Neuron (in vitro differentiated cells): ENCODE results near the gene STRIP1.

Experiments used
- H2AFZ ChIP-seq: one replicate; pipeline ENCODE4 v1.6.1; 2013; ENCODE audit warnings: low read depth, mild to moderate bottlenecking, inconsistent platforms, low read length, moderate library complexity
- H3K27me3 ChIP-seq: one replicate; pipeline ENCODE4 v1.6.1; 2013; ENCODE audit warnings: low read length; ENCODE audit not compliant: insufficient read depth
- H3K36me3 ChIP-seq: one replicate; pipeline ENCODE4 v1.6.1; 2013; ENCODE audit warnings: low read length; ENCODE audit not compliant: insufficient read depth
- H3K4me1 ChIP-seq: one replicate; pipeline ENCODE4 v1.6.1; 2013; ENCODE audit warnings: low read length; ENCODE audit not compliant: insufficient read depth
- H3K4me3 ChIP-seq: 2 replicates; pipeline ENCODE4 v1.5.1; 2013; ENCODE audit warnings: mild to moderate bottlenecking, low read length, moderate library complexity
- H3K9me3 ChIP-seq: one replicate; pipeline ENCODE4 v1.6.1; 2013; ENCODE audit warnings: low read length

STRIP1 gene

GRCh38 chr1:110089561-110090275 lies 55.3 kb downstream of the STRIP1 start:
- H2AFZ ChIP-seq = no peak overlapping the region
- no peak overlapping the region for H3K4me3 ChIP-seq
- H3K36me3 ChIP-seq = no peaks in the 10 kb centered on the region
- peaks cover 62% of the 10 kb centered on the region for H3K27me3 ChIP-seq
- H3K4me1 ChIP-seq = peaks cover 5% of the 10 kb centered on the region
- no peaks in the 10 kb centered on the region for H3K9me3 ChIP-seq

GRCh38 chr1:110091381-110091780 lies 57.0 kb downstream of the STRIP1 start:
- Histone ChIP-seq H3K4me1 (peaks cover 4% of the 10 kb centered on the region), H3K4me3 (no peak overlapping the region), H3K9me3 (no peaks in the 10 kb centered on the region), H2AFZ (no peak overlapping the region), H3K27me3 (peaks cover 50% of the 10 kb centered on the region), H3K36me3 (no peaks in the 10 kb centered on the region)

- H3K27me3 ChIP-seq = peaks cover 46% of the 10 kb centered on the region
These were observed 57.4 kb downstream of the STRIP1 start for GRCh38 chr1:110091791-110092190.

GRCh38 chr1:110092991-110093390 lies 58.6 kb downstream of the STRIP1 start:
- no peak overlapping the region for H2AFZ ChIP-seq
- H3K27me3 ChIP-seq = peaks cover 37% of the 10 kb centered on the region
- peaks cover 4% of the 10 kb centered on the region for H3K4me1 ChIP-seq
- no peaks in the 10 kb centered on the region for H3K9me3 ChIP-seq
- no peaks in the 10 kb centered on the region for H3K36me3 ChIP-seq
- H3K4me3 ChIP-seq = no peak overlapping the region

More at GRCh38 chr1:110091791-110092190, 57.4 kb downstream of the STRIP1 start:
- H3K4me1 ChIP-seq = peaks cover 4% of the 10 kb centered on the region
- no peak overlapping the region for H2AFZ ChIP-seq
- H3K4me3 ChIP-seq = no peak overlapping the region
- H3K9me3 ChIP-seq = no peaks in the 10 kb centered on the region
- no peaks in the 10 kb centered on the region for H3K36me3 ChIP-seq

- Histone ChIP-seq H3K27me3 (peaks cover 40% of the 10 kb centered on the region), H2AFZ (no peak overlapping the region), H3K36me3 (no peaks in the 10 kb centered on the region), H3K4me3 (no peak overlapping the region), H3K4me1 (no peaks in the 10 kb centered on the region), H3K9me3 (no peaks in the 10 kb centered on the region)
These were observed 60.7 kb downstream of the STRIP1 start for GRCh38 chr1:110094931-110095654.

GRCh38 chr1:110097507-110098221 lies 63.2 kb downstream of the STRIP1 start:
- peaks cover 44% of the 10 kb centered on the region for H3K27me3 ChIP-seq

GRCh38 chr1:110098222-110099026 lies 64.0 kb downstream of the STRIP1 start:
- H3K4me1 ChIP-seq = no peaks in the 10 kb centered on the region
- H3K9me3 ChIP-seq = no peaks in the 10 kb centered on the region
- H3K36me3 ChIP-seq = no peaks in the 10 kb centered on the region
- H2AFZ ChIP-seq = no peak overlapping the region
- no peak overlapping the region for H3K4me3 ChIP-seq
- H3K27me3 ChIP-seq = peaks cover 42% of the 10 kb centered on the region

More at GRCh38 chr1:110097507-110098221, 63.2 kb downstream of the STRIP1 start:
- Histone ChIP-seq H3K9me3 (no peaks in the 10 kb centered on the region), H2AFZ (no peak overlapping the region), H3K4me3 (no peak overlapping the region), H3K4me1 (no peaks in the 10 kb centered on the region), H3K36me3 (no peaks in the 10 kb centered on the region)

GRCh38 chr1:110100335-110100734 lies 65.9 kb downstream of the STRIP1 start:
- no peak overlapping the region for H3K4me3 ChIP-seq
- H3K36me3 ChIP-seq = no peaks in the 10 kb centered on the region
- no peaks in the 10 kb centered on the region for H3K4me1 ChIP-seq
- H3K9me3 ChIP-seq = no peaks in the 10 kb centered on the region
- peaks cover 47% of the 10 kb centered on the region for H3K27me3 ChIP-seq
- no peak overlapping the region for H2AFZ ChIP-seq

GRCh38 chr1:110102081-110102480 lies 67.7 kb downstream of the STRIP1 start:
- no peak overlapping the region for H2AFZ ChIP-seq
- H3K9me3 ChIP-seq = no peaks in the 10 kb centered on the region
- no peaks in the 10 kb centered on the region for H3K4me1 ChIP-seq
- H3K36me3 ChIP-seq = no peaks in the 10 kb centered on the region
- peaks cover 52% of the 10 kb centered on the region for H3K27me3 ChIP-seq
- no peak overlapping the region for H3K4me3 ChIP-seq
